Keratinocyte (primary cell): ENCODE results near the gene MT2A. TPM values are rescaled to one million over a fixed set of nuclear protein-coding genes. Genes with fewer than 3 reads are reported as not detected.

Experiments used
- DNase-seq: peaks from one replicate; pipeline ENCODE4 v3.0.0-alpha.2; 2011; ENCODE audit warnings: low read depth, missing footprints, low spot score
- FAIRE-seq: peaks from 2 replicates; lab custom pipeline; 2011; peaks lifted over from hg19 to GRCh38; lab: Jason Lieb, UNC
- H2AFZ ChIP-seq: 2 replicates; pipeline ENCODE4 v1.6.0; 2012; ENCODE audit warnings: low read length, control low read depth, inconsistent platforms; ENCODE audit not compliant: control insufficient read depth
- H3K27ac ChIP-seq: 2 replicates; pipeline ENCODE4 v1.5.1; 2011; ENCODE audit warnings: low read length; ENCODE audit not compliant: control insufficient read depth, insufficient read depth
- H3K27me3 ChIP-seq: 3 replicates; pipeline ENCODE4 v1.6.0; 2011; ENCODE audit warnings: low read length; ENCODE audit not compliant: control insufficient read depth, insufficient read depth; ENCODE audit errors: extremely low read depth
- H3K36me3 ChIP-seq, 2 experiments: 2 replicates in 1 of 2; 3 replicates in 1 of 2; pipeline ENCODE4 v1.5.1; 2011; ENCODE audit warnings: low read length in 2 of 2, mild to moderate bottlenecking in 1 of 2; ENCODE audit not compliant: control insufficient read depth in 2 of 2, insufficient read depth in 2 of 2; ENCODE audit errors: extremely low read depth in 1 of 2
- H3K4me1 ChIP-seq: 3 replicates; pipeline ENCODE4 v1.5.1; 2011; ENCODE audit warnings: low read length; ENCODE audit not compliant: control insufficient read depth, insufficient read depth; ENCODE audit errors: extremely low read depth
- H3K4me2 ChIP-seq: 3 replicates; pipeline ENCODE4 v1.6.0; 2011; ENCODE audit warnings: low read depth, low read length; ENCODE audit not compliant: control insufficient read depth, insufficient read depth; ENCODE audit errors: extremely low read depth
- H3K4me3 ChIP-seq, 3 experiments: fragments of 200-600 bp in 1 of 3; sonication (generic) in 1 of 3; 2 replicates in 2 of 3; 3 replicates in 1 of 3; pipeline ENCODE4 v1.5.1; 2011 to 2016; ENCODE audit warnings: low read length in 3 of 3, mild to moderate bottlenecking in 3 of 3, control low read depth in 2 of 3, inconsistent platforms in 1 of 3, low read depth in 1 of 3, mixed read lengths in 1 of 3, mixed run types in 1 of 3, moderate library complexity in 1 of 3; ENCODE audit not compliant: control insufficient read depth in 2 of 3, insufficient read depth in 2 of 3; ENCODE audit errors: extremely low read depth in 1 of 3
- H3K79me2 ChIP-seq: 2 replicates; pipeline ENCODE4 v1.6.0; 2012; ENCODE audit warnings: low read length; ENCODE audit not compliant: control insufficient read depth, insufficient read depth
- H3K9ac ChIP-seq: 3 replicates; pipeline ENCODE4 v1.6.0; 2011; ENCODE audit warnings: low read length; ENCODE audit not compliant: control insufficient read depth, insufficient read depth; ENCODE audit errors: extremely low read depth
- H3K9me1 ChIP-seq: 3 replicates; pipeline ENCODE4 v1.6.0; 2011; ENCODE audit warnings: low read length; ENCODE audit not compliant: control insufficient read depth, insufficient read depth; ENCODE audit errors: extremely low read depth
- H3K9me3 ChIP-seq: 2 replicates; pipeline ENCODE4 v1.5.1; 2012; ENCODE audit warnings: low read depth, low read length; ENCODE audit not compliant: control insufficient read depth
- H4K20me1 ChIP-seq: 3 replicates; pipeline ENCODE4 v1.6.0; 2011; ENCODE audit warnings: low read length; ENCODE audit not compliant: control insufficient read depth, insufficient read depth; ENCODE audit errors: extremely low read depth
- EZH2 ChIP-seq: IDR thresholded peaks from one replicate; pipeline ENCODE4 v1.6.1; 2012; ENCODE audit warnings: inconsistent platforms, mild to moderate bottlenecking, low read length, moderate library complexity
- dilution Hi-C: fragments of 300-500 bp; cut with MboI; formaldehyde crosslinking; loops from one replicate; pipeline ENCODE4 v1.7.0; 2020; ENCODE audit warnings: low sequenced_read_pairs; ENCODE audit not compliant: extremely low pct_ligation_motif_present
- polyA plus RNA-seq, 5 experiments: library from polyadenylated mRNA; depleted of rRNA in 3 of 5; stranded (reverse) in 3 of 5; stranded (forward) in 1 of 5; unstranded in 1 of 5; fragments of >200 nt; gene quantifications; 1 replicate in 1 of 5; 2 replicates in 3 of 5; 3 replicates in 1 of 5; pipeline versions ENCODE4 v1.2.1 to v1.2.3, GENCODE V29; 2011 to 2012; ENCODE audit warnings: missing spikeins in 2 of 5, low read depth in 1 of 5, low replicate concordance in 1 of 5
- TF ChIP-seq, protein P1 (sequence below), 3 experiments: IDR thresholded peaks in 1 of 3; conservative IDR thresholded peaks in 1 of 3; optimal IDR thresholded peaks in 1 of 3; 2 replicates in 2 of 3; 3 replicates in 1 of 3; pipeline versions ENCODE3 to v1.5.1; 2011; ENCODE audit warnings: low read length in 3 of 3, mild to moderate bottlenecking in 3 of 3, moderate library complexity in 2 of 3, control low read depth in 1 of 3, inconsistent platforms in 1 of 3; ENCODE audit not compliant: insufficient read depth in 2 of 3; ENCODE audit errors: extremely low read depth in 1 of 3

Gene MT2A
- polyA plus RNA-seq, 1 donor (not counting 4 experiments of a cell fraction or from before 2014, with no cell fraction given) = 990 TPM

DNA sequence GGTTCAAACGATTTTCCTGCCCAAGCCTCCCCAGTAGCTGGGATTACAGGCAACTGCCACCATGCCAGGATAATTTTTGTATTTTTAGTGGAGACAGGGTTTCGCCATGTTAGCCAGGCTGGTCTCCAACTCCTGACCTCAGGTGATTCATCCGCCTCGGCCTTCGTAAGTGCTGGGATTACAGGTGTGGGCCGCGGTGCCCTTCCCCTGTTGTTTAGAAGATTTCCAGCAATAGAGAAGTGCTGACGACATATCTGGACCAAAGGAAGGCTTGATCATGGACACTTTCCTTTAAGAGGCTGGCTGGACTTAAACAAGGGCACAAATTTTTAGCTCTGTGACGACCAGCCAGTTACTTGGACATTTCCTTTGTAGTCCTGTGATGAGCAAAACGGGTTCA is 22.8 kb downstream of the MT2A start:
- Histone ChIP-seq H3K27ac (no peak overlapping the region), H3K4me3 (no peak overlapping the region), H3K4me1 (peaks cover 10% of the 10 kb centered on the region), H3K27me3 (peaks cover 35% of the 10 kb centered on the region), H3K79me2 (peaks cover 4% of the 10 kb centered on the region), H3K4me2 (no peak overlapping the region), H3K36me3 (no peaks in the 10 kb centered on the region), H2AFZ (no peak overlapping the region), H3K9me3 (no peaks in the 10 kb centered on the region), H3K9me1 (no peaks in the 10 kb centered on the region), H4K20me1 (peaks cover 3% of the 10 kb centered on the region), H3K9ac (no peak overlapping the region)
- DNase-seq (no peak), FAIRE-seq (no peak)
- dilution Hi-C loops = no loop called here
- TF ChIP-seq, protein P1, sequence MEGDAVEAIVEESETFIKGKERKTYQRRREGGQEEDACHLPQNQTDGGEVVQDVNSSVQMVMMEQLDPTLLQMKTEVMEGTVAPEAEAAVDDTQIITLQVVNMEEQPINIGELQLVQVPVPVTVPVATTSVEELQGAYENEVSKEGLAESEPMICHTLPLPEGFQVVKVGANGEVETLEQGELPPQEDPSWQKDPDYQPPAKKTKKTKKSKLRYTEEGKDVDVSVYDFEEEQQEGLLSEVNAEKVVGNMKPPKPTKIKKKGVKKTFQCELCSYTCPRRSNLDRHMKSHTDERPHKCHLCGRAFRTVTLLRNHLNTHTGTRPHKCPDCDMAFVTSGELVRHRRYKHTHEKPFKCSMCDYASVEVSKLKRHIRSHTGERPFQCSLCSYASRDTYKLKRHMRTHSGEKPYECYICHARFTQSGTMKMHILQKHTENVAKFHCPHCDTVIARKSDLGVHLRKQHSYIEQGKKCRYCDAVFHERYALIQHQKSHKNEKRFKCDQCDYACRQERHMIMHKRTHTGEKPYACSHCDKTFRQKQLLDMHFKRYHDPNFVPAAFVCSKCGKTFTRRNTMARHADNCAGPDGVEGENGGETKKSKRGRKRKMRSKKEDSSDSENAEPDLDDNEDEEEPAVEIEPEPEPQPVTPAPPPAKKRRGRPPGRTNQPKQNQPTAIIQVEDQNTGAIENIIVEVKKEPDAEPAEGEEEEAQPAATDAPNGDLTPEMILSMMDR (optimal IDR thresholded peaks at IDR 0.05 in 1 of 3, IDR thresholded peaks at IDR 0.05 in 1 of 3, conservative IDR thresholded peaks at IDR 0.05 in 1 of 3; ENCODE audit: extremely low read depth in 1 of 3, insufficient read depth in 2 of 3, low read length in 3 of 3) = no peak
- TF ChIP-seq EZH2 = no peak

DNA sequence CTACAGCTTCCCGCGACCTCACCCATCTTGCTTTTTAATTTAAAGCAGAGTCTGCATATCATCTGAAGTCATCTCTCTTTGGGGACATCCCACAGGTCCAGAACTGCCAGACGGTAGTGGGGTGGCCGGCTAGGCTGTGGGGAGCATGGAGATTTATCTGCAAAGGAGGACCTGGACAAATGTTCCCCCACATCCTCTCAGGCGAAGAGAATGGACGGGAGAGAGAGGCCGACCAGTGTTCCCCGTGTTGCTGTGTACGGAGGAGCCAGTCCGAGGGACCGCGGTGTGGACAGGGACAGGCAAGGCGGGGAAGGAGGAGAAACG is 23.4 kb downstream of the MT2A start:
- Histone ChIP-seq H3K4me2 (no peak overlapping the region), H3K36me3 (no peaks in the 10 kb centered on the region), H3K27ac (no peak overlapping the region), H3K4me3 (no peak overlapping the region), H3K27me3 (peaks cover 41% of the 10 kb centered on the region), H3K9me3 (no peaks in the 10 kb centered on the region), H3K9me1 (no peaks in the 10 kb centered on the region), H3K9ac (no peak overlapping the region), H4K20me1 (peaks cover 3% of the 10 kb centered on the region), H3K4me1 (peaks cover 8% of the 10 kb centered on the region), H3K79me2 (peaks cover under 1% of the 10 kb centered on the region), H2AFZ (no peak overlapping the region)
- dilution Hi-C loops = no loop called here
- DNase-seq = no peak
- no peak for FAIRE-seq
- TF ChIP-seq, protein P1 (optimal IDR thresholded peaks at IDR 0.05 in 1 of 3, IDR thresholded peaks at IDR 0.05 in 1 of 3, conservative IDR thresholded peaks at IDR 0.05 in 1 of 3; ENCODE audit: extremely low read depth in 1 of 3, insufficient read depth in 2 of 3, low read length in 3 of 3) = no peak
- TF ChIP-seq EZH2 = no peak
